ENCODE results near the gene CAMK4. TPM values are rescaled to one million over a fixed set of nuclear protein-coding genes. Genes with fewer than 3 reads are reported as not detected.

CAMK4 gene
- 9.7 TPM for polyA plus RNA-seq

GRCh38 chr5:111223787-111224560, at the start of gene CAMK4:
Gene CAMK4 (plus strand): TSS chr5:111224384. CDS start chr5:111224484, 100 bp downstream.
- Mint-ChIP-seq H3K9me3 (no peaks in the 10 kb centered on the region), H3K4me1 (peaks cover 8 to 19% (median 9%) of the 10 kb centered on the region in 3 donors), H3K27me3 (peaks cover 14% of the 10 kb centered on the region), H3K27ac (peak within 1 kb of the TSS in 1 of 3 donors; percentile 84), H3K36me3 (no peaks in the 10 kb centered on the region), H3K4me3 (peak within 1 kb of the TSS; percentile 82 to 91 (median 89))

- H3K9me3 Mint-ChIP-seq, result no peaks in the 10 kb centered on the region
- H3K4me1 Mint-ChIP-seq, result no peaks in the 10 kb centered on the region
Measured at GRCh38 chr5:111183064-111183463, 41.1 kb upstream of the CAMK4 start.

GRCh38 chr5:111187079-111187478, 37.1 kb upstream of the CAMK4 start:
- H3K4me1 Mint-ChIP-seq, result no peaks in the 10 kb centered on the region
- H3K27me3 Mint-ChIP-seq, result peaks cover 4% of the 10 kb centered on the region
- no peaks in the 10 kb centered on the region for H3K9me3 Mint-ChIP-seq
- no peak overlapping the region for H3K4me3 Mint-ChIP-seq
- H3K36me3 Mint-ChIP-seq, result no peaks in the 10 kb centered on the region
- H3K27ac Mint-ChIP-seq, result no peak overlapping the region

More at GRCh38 chr5:111183064-111183463, 41.1 kb upstream of the CAMK4 start:
- Mint-ChIP-seq H3K27ac (no peak overlapping the region), H3K27me3 (peaks cover 2% of the 10 kb centered on the region), H3K36me3 (no peaks in the 10 kb centered on the region), H3K4me3 (no peak overlapping the region)

- H3K27me3 Mint-ChIP-seq, result peaks cover 9% of the 10 kb centered on the region
- H3K4me3 Mint-ChIP-seq, result no peak overlapping the region
- H3K27ac Mint-ChIP-seq, result no peak overlapping the region
- no peaks in the 10 kb centered on the region for H3K4me1 Mint-ChIP-seq
- no peaks in the 10 kb centered on the region for H3K9me3 Mint-ChIP-seq
- no peaks in the 10 kb centered on the region for H3K36me3 Mint-ChIP-seq
Measured at GRCh38 chr5:111194053-111194452, 30.1 kb upstream of the CAMK4 start.

- H3K36me3 Mint-ChIP-seq, result no peaks in the 10 kb centered on the region
- no peak overlapping the region for H3K4me3 Mint-ChIP-seq
- H3K27me3 Mint-ChIP-seq, result peaks cover 11% of the 10 kb centered on the region
- no peak overlapping the region for H3K27ac Mint-ChIP-seq
- H3K4me1 Mint-ChIP-seq, result no peaks in the 10 kb centered on the region
- H3K9me3 Mint-ChIP-seq, result peaks cover 0 to 1% (median 0%) of the 10 kb centered on the region in 3 donors
Measured at GRCh38 chr5:111194925-111195324, 29.3 kb upstream of the CAMK4 start.

- no peak overlapping the region for H3K4me3 Mint-ChIP-seq
- H3K9me3 Mint-ChIP-seq, result peaks cover 0 to 1% (median 0%) of the 10 kb centered on the region in 3 donors
- no peak overlapping the region for H3K27ac Mint-ChIP-seq
- peaks cover 0 to 2% (median 2%) of the 10 kb centered on the region in 3 donors for H3K4me1 Mint-ChIP-seq
- no peaks in the 10 kb centered on the region for H3K36me3 Mint-ChIP-seq
- H3K27me3 Mint-ChIP-seq, result peaks cover 12% of the 10 kb centered on the region
Measured at GRCh38 chr5:111197523-111197922, 26.7 kb upstream of the CAMK4 start.

GRCh38 chr5:111198281-111198966, 25.8 kb upstream of the CAMK4 start:
- H3K4me3 Mint-ChIP-seq, result no peak overlapping the region
- no peak overlapping the region for H3K27ac Mint-ChIP-seq
- H3K4me1 Mint-ChIP-seq, result peaks cover 0 to 2% (median 2%) of the 10 kb centered on the region in 3 donors
- peaks cover 12% of the 10 kb centered on the region for H3K27me3 Mint-ChIP-seq
- H3K9me3 Mint-ChIP-seq, result peaks cover 0 to 1% (median 0%) of the 10 kb centered on the region in 3 donors
- no peaks in the 10 kb centered on the region for H3K36me3 Mint-ChIP-seq

- Mint-ChIP-seq H3K27me3 (peaks cover 10% of the 10 kb centered on the region), H3K27ac (no peak overlapping the region), H3K4me3 (no peak overlapping the region), H3K36me3 (no peaks in the 10 kb centered on the region), H3K9me3 (peaks cover 0 to 1% (median 0%) of the 10 kb centered on the region in 3 donors), H3K4me1 (peaks cover 0 to 2% (median 2%) of the 10 kb centered on the region in 3 donors)
Measured at GRCh38 chr5:111200828-111201227, 23.4 kb upstream of the CAMK4 start.

- H3K4me1 Mint-ChIP-seq, result peaks cover 0 to 2% (median 2%) of the 10 kb centered on the region in 3 donors
- H3K9me3 Mint-ChIP-seq, result peaks cover 0 to 1% (median 0%) of the 10 kb centered on the region in 3 donors
- peaks cover 10% of the 10 kb centered on the region for H3K27me3 Mint-ChIP-seq
- H3K27ac Mint-ChIP-seq, result no peak overlapping the region
- H3K36me3 Mint-ChIP-seq, result no peaks in the 10 kb centered on the region
- H3K4me3 Mint-ChIP-seq, result no peak overlapping the region
Measured at GRCh38 chr5:111201705-111202104, 22.5 kb upstream of the CAMK4 start.

GRCh38 chr5:111211341-111211740, 12.8 kb upstream of the CAMK4 start:
- Mint-ChIP-seq H3K27me3 (peaks cover 4% of the 10 kb centered on the region), H3K4me1 (peaks cover 0 to 7% (median 5%) of the 10 kb centered on the region in 3 donors), H3K36me3 (no peaks in the 10 kb centered on the region), H3K9me3 (peaks cover 0 to 8% (median 4%) of the 10 kb centered on the region in 3 donors), H3K27ac (no peak overlapping the region), H3K4me3 (peak overlapping the region in 1 of 4 donors; percentile 4)

- Mint-ChIP-seq H3K36me3 (no peaks in the 10 kb centered on the region), H3K9me3 (peaks cover 1 to 13% (median 5%) of the 10 kb centered on the region in 3 donors), H3K27ac (peak overlapping the region in 1 of 3 donors; percentile 82), H3K4me3 (no peak overlapping the region), H3K4me1 (peaks cover 0 to 7% (median 5%) of the 10 kb centered on the region in 3 donors), H3K27me3 (peaks cover 4% of the 10 kb centered on the region)
Measured at GRCh38 chr5:111214052-111214742, 10.0 kb upstream of the CAMK4 start.

- Mint-ChIP-seq H3K9me3 (peaks cover 1 to 13% (median 5%) of the 10 kb centered on the region in 3 donors), H3K27me3 (peaks cover 4% of the 10 kb centered on the region), H3K36me3 (no peaks in the 10 kb centered on the region), H3K4me3 (no peak overlapping the region), H3K4me1 (peaks cover 0 to 7% (median 5%) of the 10 kb centered on the region in 3 donors), H3K27ac (no peak overlapping the region)
Measured at GRCh38 chr5:111215971-111216370, 8.2 kb upstream of the CAMK4 start.

GRCh38 chr5:111221139-111221538, 3.0 kb upstream of the CAMK4 start:
- Mint-ChIP-seq H3K4me3 (no peak overlapping the region), H3K9me3 (peaks cover 1 to 7% (median 2%) of the 10 kb centered on the region in 3 donors), H3K4me1 (peaks cover 8 to 14% (median 8%) of the 10 kb centered on the region in 3 donors), H3K27ac (no peak overlapping the region), H3K36me3 (no peaks in the 10 kb centered on the region), H3K27me3 (peaks cover 14% of the 10 kb centered on the region)

GRCh38 chr5:111223101-111223786, 940 bp upstream of the CAMK4 start:
- peaks cover 14% of the 10 kb centered on the region for H3K27me3 Mint-ChIP-seq
- no peaks in the 10 kb centered on the region for H3K9me3 Mint-ChIP-seq
- H3K36me3 Mint-ChIP-seq, result no peaks in the 10 kb centered on the region
- H3K4me1 Mint-ChIP-seq, result peaks cover 8 to 17% (median 8%) of the 10 kb centered on the region in 3 donors
- H3K27ac Mint-ChIP-seq, result peak overlapping the region in 1 of 3 donors; percentile 46
- peak overlapping the region; percentile 68 to 90 (median 82) for H3K4me3 Mint-ChIP-seq

Data from IgD-negative memory B cell (primary cell).